DMS 273 (cell line): ENCODE results near the gene HP1BP3.

Source experiments
- DNase-seq: peaks from one replicate; lab custom pipeline; 2025; ENCODE audit not compliant: unreplicated experiment; lab: John Stamatoyannopoulos, UW

HP1BP3 gene

GRCh38 chr1:20715406-20715805 is 71.7 kb downstream of the HP1BP3 start:
- DNase-seq = no peak

DNA sequence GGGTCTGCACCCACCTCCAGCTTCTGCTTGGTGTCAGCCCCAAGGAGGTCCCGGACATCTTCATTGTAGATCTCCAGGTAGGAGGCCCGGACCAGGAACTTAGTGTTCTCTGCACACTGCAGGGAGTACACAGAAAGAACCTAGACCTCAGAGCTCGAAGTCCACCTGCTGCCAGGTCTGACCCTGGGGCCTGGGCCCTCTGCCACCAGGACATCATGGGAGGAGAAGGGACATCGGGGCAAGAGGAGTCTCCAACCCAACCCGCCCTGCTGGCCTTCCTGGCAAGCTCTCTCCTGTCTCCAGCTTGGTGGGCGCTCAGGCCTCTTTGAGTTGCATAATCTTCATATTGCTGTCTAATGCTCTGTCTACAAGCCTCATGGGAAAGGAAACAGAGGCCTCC is 73.7 kb downstream of the HP1BP3 start:
- no peak for DNase-seq

GRCh38 chr1:20712215-20712577 is 74.9 kb downstream of the HP1BP3 start:
- peak; percentile 82 for DNase-seq

GRCh38 chr1:20711285-20712214 is 75.6 kb downstream of the HP1BP3 start:
- peak; percentile 82 for DNase-seq

DNA sequence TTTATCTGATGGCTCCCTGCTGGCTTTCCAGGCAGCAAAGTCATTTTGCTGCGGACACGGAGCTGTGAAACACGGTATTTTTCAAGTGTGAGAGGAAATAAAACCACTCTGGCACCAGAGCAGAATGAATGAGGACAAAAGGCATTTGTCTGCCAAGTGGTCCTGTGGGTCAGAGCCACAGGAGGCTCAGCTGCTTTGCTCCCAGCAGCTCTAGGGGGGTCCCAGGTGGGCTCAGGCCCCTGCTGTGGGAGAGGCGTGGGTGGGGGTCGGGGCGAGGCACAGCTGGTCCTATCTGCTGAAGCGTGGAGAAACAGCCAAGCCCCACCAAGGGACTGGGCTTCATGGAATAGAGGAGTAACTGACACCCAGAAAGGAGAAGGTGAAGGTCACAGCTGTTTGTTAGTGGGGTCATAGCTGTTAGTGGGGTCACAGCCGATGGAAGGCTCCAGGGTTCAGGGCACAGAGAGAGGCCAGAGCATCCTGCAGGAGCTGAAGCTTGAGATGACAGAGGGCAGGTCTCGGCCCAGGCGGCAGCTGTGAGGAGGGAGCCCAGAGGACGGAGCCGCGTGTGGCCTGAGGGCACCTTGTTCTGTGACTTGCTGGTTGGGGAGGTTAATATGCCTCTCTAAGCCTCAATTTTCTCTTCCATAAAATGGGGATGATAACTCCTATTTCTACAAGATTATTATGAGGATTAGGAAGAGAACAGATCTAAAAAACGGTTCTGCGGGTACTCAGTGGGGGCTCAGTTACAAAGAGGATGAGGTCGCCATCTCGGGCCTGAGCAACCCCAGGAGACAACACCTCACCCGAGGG is 76.4 kb downstream of the HP1BP3 start:
- DNase-seq = no peak

DNA sequence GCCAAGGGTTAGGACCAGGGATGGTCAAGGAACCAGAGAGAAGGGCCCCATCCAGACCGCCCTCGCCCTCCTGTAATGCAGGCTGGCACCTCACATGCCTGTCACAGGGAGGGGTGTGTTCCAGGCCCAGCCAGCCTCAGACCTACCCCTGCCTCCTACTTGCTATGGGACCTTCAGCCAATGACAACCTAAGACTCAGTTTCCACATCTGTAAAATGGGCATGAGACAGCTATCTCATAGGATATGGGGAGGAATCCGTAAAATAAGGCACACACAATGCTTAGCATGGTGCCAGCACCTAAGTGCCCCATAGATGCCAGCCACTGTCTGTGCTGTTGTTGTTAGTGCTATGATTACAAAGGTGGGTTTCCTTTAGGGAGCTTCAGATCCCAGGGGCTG is 77.2 kb downstream of the HP1BP3 start:
- no peak for DNase-seq

DNA sequence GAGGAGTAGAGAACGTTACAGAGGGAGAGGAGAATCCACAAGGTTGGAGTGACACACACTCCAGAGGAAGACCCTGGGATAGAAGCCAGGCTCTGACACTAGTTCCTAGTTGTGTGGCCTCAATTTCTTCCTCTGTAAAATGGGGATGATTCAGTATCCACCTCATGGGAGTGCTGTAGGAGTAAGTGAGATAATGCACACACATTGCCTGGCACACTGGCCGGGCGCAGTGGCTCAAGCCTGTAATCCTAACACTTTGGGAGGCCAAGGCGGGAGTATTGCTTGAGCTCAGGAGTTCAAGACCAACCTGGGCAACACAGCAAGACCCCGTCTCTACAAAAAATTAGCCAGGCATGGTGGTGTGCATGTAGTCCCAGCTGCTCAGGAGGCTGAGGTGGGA is 78.2 kb downstream of the HP1BP3 start:
- no peak for DNase-seq

DNA sequence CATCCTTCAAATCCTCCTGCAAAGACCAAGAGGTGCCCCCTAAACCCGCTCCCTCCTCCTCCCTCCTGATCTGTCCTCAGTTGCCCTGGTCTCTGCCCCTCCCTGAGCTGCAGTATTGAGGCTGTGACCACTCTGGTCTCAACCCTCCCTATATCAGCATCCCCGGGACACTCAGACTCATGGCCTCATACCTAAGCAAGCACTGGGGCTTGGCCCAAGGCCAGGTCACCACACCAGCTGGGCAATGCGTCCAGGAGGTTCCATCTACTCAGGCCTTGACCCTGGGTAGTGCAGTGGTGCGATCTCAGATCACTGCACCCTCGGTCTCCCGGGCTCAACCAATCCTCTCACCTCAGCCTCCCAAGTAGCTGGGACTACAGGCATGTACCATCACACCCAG is 79.0 kb downstream of the HP1BP3 start:
- DNase-seq = no peak

DNA sequence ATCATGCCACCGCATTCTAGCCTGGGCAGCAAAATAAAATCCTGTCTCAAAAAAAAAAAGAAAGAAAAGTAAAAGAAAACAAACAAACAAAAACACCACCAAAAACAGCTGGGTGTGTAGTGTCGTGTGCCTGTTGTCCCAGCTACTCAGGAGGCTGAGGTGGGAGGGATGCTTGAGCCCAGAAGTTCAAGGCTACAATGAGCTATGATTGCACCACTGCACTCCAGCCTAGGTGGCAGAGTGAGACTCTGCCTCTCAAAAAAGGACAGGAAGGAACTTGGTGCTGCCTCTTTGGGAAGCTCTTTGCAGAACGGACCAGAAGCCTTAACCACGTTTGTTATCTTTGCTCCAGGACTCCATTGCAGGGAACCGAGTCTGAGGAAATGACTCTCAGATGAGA is 80.3 kb downstream of the HP1BP3 start:
- DNase-seq = no peak

GRCh38 chr1:20705203-20705755 is 81.8 kb downstream of the HP1BP3 start:
- DNase-seq = peak; percentile 59

DNA sequence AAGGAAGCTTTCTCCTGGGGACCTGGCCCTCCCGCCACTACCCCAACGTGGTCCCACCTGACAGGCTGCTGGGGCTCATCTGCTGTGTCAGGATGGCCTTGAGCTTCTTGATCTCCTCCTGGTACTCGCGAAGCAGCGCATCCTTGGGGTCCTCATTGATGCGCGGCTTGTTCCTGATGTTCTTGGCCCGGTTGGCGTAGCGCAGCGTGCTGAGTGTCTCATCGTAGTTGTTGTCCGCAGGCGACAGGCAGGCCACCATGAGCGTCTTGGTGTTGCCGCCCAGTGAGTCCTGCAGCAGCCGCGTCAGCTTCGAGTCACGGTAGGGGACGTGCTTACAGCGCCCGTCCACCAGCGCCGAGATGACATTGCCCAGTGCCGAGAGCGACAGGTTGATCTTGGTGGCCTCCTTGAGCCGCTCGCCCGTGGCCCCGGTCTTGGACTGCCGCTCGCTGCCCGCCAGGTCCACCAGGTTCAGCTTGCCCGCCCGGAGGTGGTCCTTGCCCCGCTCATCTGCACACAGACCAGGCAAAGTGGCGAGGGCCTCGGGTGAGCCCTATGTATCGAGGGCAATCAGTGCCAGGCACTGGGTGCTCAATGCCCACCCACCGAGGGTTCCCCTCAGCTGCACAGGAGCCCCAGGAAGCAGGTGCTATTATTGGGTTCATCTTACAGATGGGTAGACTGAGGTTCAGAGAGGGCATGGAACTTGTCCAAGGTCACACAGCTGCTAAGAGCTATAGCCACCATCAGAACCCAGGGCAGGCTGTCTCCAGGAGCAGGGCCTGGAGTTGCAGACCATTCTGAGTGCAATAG is 82.5 kb downstream of the HP1BP3 start:
- no peak for DNase-seq

GRCh38 chr1:20703124-20703756 is 83.9 kb downstream of the HP1BP3 start:
- no peak for DNase-seq

- peak; percentile 44 for DNase-seq
Measured at GRCh38 chr1:20702416-20702815, 84.7 kb downstream of the HP1BP3 start.

GRCh38 chr1:20701847-20702246 is 85.3 kb downstream of the HP1BP3 start:
- no peak for DNase-seq

GRCh38 chr1:20701446-20701845 is 85.7 kb downstream of the HP1BP3 start:
- no peak for DNase-seq

- no peak for DNase-seq
Measured at GRCh38 chr1:20700636-20701215, 86.4 kb downstream of the HP1BP3 start.

DNA sequence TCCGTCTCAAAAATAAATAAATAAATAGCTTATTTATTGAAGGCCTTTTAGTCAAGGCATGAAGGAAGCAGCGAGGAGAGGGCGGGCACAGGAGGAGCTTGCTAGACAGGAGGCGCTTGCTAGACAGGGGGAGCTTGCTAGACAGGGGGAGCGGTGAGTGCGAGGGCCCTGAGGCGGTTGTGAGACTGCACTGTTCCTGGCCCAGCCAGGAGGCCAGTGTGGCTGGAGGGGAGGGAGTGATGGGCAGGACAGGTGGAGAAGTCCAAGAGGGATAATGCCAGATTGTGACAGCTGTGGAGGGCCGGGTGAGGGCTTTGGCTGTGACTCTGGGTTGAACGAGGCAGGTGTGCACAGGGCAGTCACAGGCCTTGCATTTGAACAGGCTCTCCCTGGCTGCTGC is 87.5 kb downstream of the HP1BP3 start:
- no peak for DNase-seq

DNA sequence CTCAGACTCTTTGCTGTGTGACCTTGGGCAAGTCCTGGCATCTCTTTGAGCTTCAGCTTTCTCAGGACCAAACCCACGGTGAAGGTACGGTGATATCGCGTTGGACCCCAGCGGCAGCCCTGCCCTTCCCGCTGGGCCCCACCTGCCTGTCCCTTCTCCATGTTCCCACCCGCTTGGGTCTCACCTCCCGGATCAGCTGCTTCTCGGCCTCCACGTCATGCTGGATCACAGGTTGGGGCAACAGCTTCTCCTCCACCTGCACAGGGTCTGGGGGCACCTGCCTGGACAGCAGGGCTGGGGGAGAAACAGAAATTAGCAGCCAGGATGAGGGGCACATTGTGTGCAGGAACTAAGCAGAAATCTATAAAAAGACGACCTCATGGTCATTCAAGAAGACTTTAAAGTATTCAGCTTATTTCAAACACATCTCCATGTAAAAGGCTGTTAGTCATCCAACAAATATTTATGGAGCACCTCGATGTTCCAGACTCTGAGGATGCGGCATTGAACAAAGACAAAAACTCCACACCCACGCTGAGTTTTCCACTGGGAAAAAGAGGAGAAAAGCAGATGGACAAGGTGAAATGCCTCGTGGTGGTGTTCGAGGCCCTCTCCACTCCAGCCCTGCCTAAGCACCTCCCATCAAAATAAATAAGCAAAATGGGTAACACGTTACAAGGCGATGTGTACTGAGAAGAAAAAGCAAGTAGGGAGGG is 88.8 kb downstream of the HP1BP3 start:
- DNase-seq = no peak

- DNase-seq = no peak
Measured at GRCh38 chr1:20697563-20697962, 89.5 kb downstream of the HP1BP3 start.
